Measurements from ENCODE around the gene NTRK1. TPM values are rescaled to one million over a fixed set of nuclear protein-coding genes. Genes with fewer than 3 reads are reported as not detected.

NTRK1 gene
- total and polyA plus RNA-seq, 2 of the 4 experiments (the other 2 are of a cell fraction): not detected

- H3K18ac ChIP-seq (ENCODE audit: low read depth, low read length): no peak overlapping the region
- no peaks in the 10 kb centered on the region for H3K36me3 ChIP-seq (ENCODE audit: control insufficient read depth, insufficient read depth, low read length)
- in situ Hi-C loops (cut with MboI; ENCODE audit: low sequenced_read_pairs) (no loop called here), intact Hi-C loops (cut with micrococcal nuclease) (no loop called here), dilution Hi-C loops (cut with HindIII; ENCODE audit: low sequenced_read_pairs, unreplicated experiment) (no loop called here)
- no peak overlapping the region for H2BK5ac ChIP-seq (ENCODE audit: low read depth, low read length, poor library complexity, severe bottlenecking)
- H3K23ac ChIP-seq (ENCODE audit: low read depth, low read length): no peak overlapping the region
- no peak overlapping the region for H4K8ac ChIP-seq (ENCODE audit: low read depth in 2 of 2, low read length in 2 of 2)
- no CpG with 5 or more reads among the region's 3 CpGs for WGBS, 2 experiments (ENCODE audit: extremely low coverage in 2 of 2, insufficient read length in 1 of 2)
- H3K9me3 ChIP-seq (ENCODE audit: control insufficient read depth, insufficient read depth, low read length): no peaks in the 10 kb centered on the region; the same call in 1 of the 2 replicates
- TF ChIP-seq CHD1 (IDR thresholded peaks at IDR 0.05; ENCODE audit: low read depth, low read length): no peak
- TF ChIP-seq SMC3 (IDR thresholded peaks at IDR 0.05; ENCODE audit: low read depth, low read length): no peak
- TF ChIP-seq MXI1 (IDR thresholded peaks at IDR 0.05; ENCODE audit: borderline replicate concordance, low read depth, low read length): no peak
- no peak for TF ChIP-seq ELK1 (IDR thresholded peaks at IDR 0.05; ENCODE audit: borderline replicate concordance, low read depth, low read length)
- TF ChIP-seq, protein P1, sequence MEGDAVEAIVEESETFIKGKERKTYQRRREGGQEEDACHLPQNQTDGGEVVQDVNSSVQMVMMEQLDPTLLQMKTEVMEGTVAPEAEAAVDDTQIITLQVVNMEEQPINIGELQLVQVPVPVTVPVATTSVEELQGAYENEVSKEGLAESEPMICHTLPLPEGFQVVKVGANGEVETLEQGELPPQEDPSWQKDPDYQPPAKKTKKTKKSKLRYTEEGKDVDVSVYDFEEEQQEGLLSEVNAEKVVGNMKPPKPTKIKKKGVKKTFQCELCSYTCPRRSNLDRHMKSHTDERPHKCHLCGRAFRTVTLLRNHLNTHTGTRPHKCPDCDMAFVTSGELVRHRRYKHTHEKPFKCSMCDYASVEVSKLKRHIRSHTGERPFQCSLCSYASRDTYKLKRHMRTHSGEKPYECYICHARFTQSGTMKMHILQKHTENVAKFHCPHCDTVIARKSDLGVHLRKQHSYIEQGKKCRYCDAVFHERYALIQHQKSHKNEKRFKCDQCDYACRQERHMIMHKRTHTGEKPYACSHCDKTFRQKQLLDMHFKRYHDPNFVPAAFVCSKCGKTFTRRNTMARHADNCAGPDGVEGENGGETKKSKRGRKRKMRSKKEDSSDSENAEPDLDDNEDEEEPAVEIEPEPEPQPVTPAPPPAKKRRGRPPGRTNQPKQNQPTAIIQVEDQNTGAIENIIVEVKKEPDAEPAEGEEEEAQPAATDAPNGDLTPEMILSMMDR (conservative IDR thresholded peaks at IDR 0.05; ENCODE audit: low read depth, low read length): no peak
- TF ChIP-seq RAD21 (IDR thresholded peaks at IDR 0.05; ENCODE audit: low read length): no peak
- no peak for TF ChIP-seq RFX5 (IDR thresholded peaks at IDR 0.05; ENCODE audit: low read depth, low read length)
- no peaks in the 10 kb centered on the region for H3K79me1 ChIP-seq (ENCODE audit: low read depth in 1 of 2, low read length in 2 of 2)
- H3K4me3 ChIP-seq (ENCODE audit: insufficient read depth, low read depth, low read length): no peak overlapping the region
- no peak for ATAC-seq (ENCODE audit: low read depth)
- H3K56ac ChIP-seq (ENCODE audit: extremely low read depth, insufficient read depth, low read length): no peak overlapping the region
- no peak overlapping the region for H4K5ac ChIP-seq (ENCODE audit: low read depth, low read length)
- no peak overlapping the region for H3K4me2 ChIP-seq (ENCODE audit: low read depth, low read length)
- H3K27me3 ChIP-seq (ENCODE audit: control insufficient read depth, insufficient read depth, low read length): peaks cover 82% of the 10 kb centered on the region
- ChIA-PET POLR2A (ENCODE audit: unreplicated experiment) (no interaction called here), CTCF (interaction anchor here (0.7 to 1.0 kb wide), 3 partner anchors 18 to 129 kb away, joined by 3 to 4 read pairs (median 3); no protein-coding TSS in a partner anchor)
- H2BK15ac ChIP-seq (ENCODE audit: low read depth, low read length): no peak overlapping the region
- H4K20me1 ChIP-seq (ENCODE audit: insufficient read depth, low read length): peaks cover 8% of the 10 kb centered on the region; the same call in 1 of the 2 replicates
- H2AK5ac ChIP-seq (ENCODE audit: low read depth, low read length): no peak overlapping the region
- no peak overlapping the region for H2BK20ac ChIP-seq (ENCODE audit: low read depth, low read length)
- no peak for DNase-seq
- BruUV-seq (replicated peaks): no TSS peak
- H3K4ac ChIP-seq (ENCODE audit: low read depth, low read length): no peak overlapping the region
- H2AFZ ChIP-seq (replicated peaks; ENCODE audit: low read length, poor library complexity): no peak overlapping the region
- H2BK120ac ChIP-seq (ENCODE audit: low read depth, low read length): no peak overlapping the region
- H3K14ac ChIP-seq (replicated peaks; ENCODE audit: low read depth, low read length): no peak overlapping the region
- no peak overlapping the region for H3K9ac ChIP-seq (ENCODE audit: low read depth, low read length)
- H4K91ac ChIP-seq (ENCODE audit: insufficient read depth, low read depth, low read length): no peak overlapping the region
- no peak overlapping the region for H3K27ac ChIP-seq (ENCODE audit: insufficient read depth, low read length)
- no peak overlapping the region for H2AK9ac ChIP-seq (replicated peaks; ENCODE audit: low read depth, low read length, poor library complexity)
- H3K9me1 ChIP-seq (ENCODE audit: insufficient read depth, low read length): no peaks in the 10 kb centered on the region
- H3K4me1 ChIP-seq (ENCODE audit: control insufficient read depth, insufficient read depth, low read length): peaks cover 6% of the 10 kb centered on the region; the same call in 1 of the 2 replicates
These were observed 4.3 kb upstream of the NTRK1 start for GRCh38 chr1:156856282-156856785.
